Activated T-helper 9 cell treated with anti-CD3 and anti-CD28 coated beads, Interleukin-2, amount 50 U/mL, for 16 hours (primary cell): Measurements from ENCODE around the gene AFAP1L1.

Experiments used
- DNase-seq: peaks from one replicate; pipeline ENCODE4 v3.0.0-alpha.2; 2020; ENCODE audit warnings: low read depth

Gene AFAP1L1

GRCh38 chr5:149315753-149316152, 44.1 kb downstream of the AFAP1L1 start:
- DNase-seq, result no peak

GRCh38 chr5:149317281-149318048, 45.8 kb downstream of the AFAP1L1 start:
- DNase-seq, result peak; percentile 17

- no peak for DNase-seq
Measured at GRCh38 chr5:149319174-149319573, 47.5 kb downstream of the AFAP1L1 start.

GRCh38 chr5:149320791-149321330, 49.2 kb downstream of the AFAP1L1 start:
- no peak for DNase-seq

GRCh38 chr5:149322518-149322917, 50.9 kb downstream of the AFAP1L1 start:
- no peak for DNase-seq

GRCh38 chr5:149323210-149323609, 51.6 kb downstream of the AFAP1L1 start:
- DNase-seq, result no peak

GRCh38 chr5:149323621-149324205, 52.1 kb downstream of the AFAP1L1 start:
- DNase-seq, result no peak

GRCh38 chr5:149324641-149325040, 53.0 kb downstream of the AFAP1L1 start:
- no peak for DNase-seq

GRCh38 chr5:149325166-149325735, 53.6 kb downstream of the AFAP1L1 start:
- no peak for DNase-seq

GRCh38 chr5:149325894-149326293, 54.2 kb downstream of the AFAP1L1 start:
- no peak for DNase-seq

GRCh38 chr5:149326611-149327010, 55.0 kb downstream of the AFAP1L1 start:
- DNase-seq, result no peak

- no peak for DNase-seq
Measured at GRCh38 chr5:149328177-149328576, 56.5 kb downstream of the AFAP1L1 start.

- no peak for DNase-seq
Measured at GRCh38 chr5:149333711-149334443, 62.2 kb downstream of the AFAP1L1 start.

GRCh38 chr5:149337736-149338135, 66.1 kb downstream of the AFAP1L1 start:
- no peak for DNase-seq

- no peak for DNase-seq
Measured at GRCh38 chr5:149338364-149338763, 66.7 kb downstream of the AFAP1L1 start.

- no peak for DNase-seq
Measured at GRCh38 chr5:149340920-149341319, 69.3 kb downstream of the AFAP1L1 start.

- no peak for DNase-seq
Measured at GRCh38 chr5:149341876-149342275, 70.2 kb downstream of the AFAP1L1 start.

- DNase-seq, result no peak
Measured at GRCh38 chr5:149344151-149344550, 72.5 kb downstream of the AFAP1L1 start.

GRCh38 chr5:149345147-149345891, 73.7 kb downstream of the AFAP1L1 start, which contains the start of gene GRPEL2:
Gene GRPEL2 (plus strand): TSS chr5:149345499. CDS start chr5:149345540, 41 bp downstream.
- DNase-seq, result peak; percentile 87

GRCh38 chr5:149345892-149346222, 74.2 kb downstream of the AFAP1L1 start:
- DNase-seq, result no peak

GRCh38 chr5:149348518-149348917, 76.9 kb downstream of the AFAP1L1 start:
- no peak for DNase-seq

GRCh38 chr5:149349382-149349781, 77.7 kb downstream of the AFAP1L1 start:
- DNase-seq, result no peak
